HCT116 (cell line): ENCODE results near the gene KRTAP1-4. TPM values are rescaled to one million over a fixed set of nuclear protein-coding genes. Genes with fewer than 3 reads are reported as not detected.

Source experiments
- ATAC-seq: fragments of 200-7000 bp; cut with Tn5 transposase; 2 replicates; pipeline ENCODE4 v1.9.1; 2020; ENCODE audit warnings: mild to moderate bottlenecking, moderate library complexity
- BruUV-seq: library from RNA; stranded (reverse); fragments of 400-500 nt; replicated peaks from 2 replicates; lab custom pipeline; 2021; lab: Mats Ljungman, UMichigan
- CTCF ChIA-PET: fragments of 300-600 bp; sonication (Branson Sonifier 250); formaldehyde crosslinking; loops from one replicate; lab custom pipeline; 2021; ENCODE audit warnings: antibody characterized with exemption; lab: Charles Lee
- POLR2A ChIA-PET: fragments of 300-600, 350-600 bp; sonication (Branson Sonifier 250); formaldehyde crosslinking; loops from one replicate; lab custom pipeline; 2021; ENCODE audit warnings: antibody characterized with exemption; lab: Charles Lee
- RAD21 ChIA-PET, 2 experiments: fragments of 300-600 bp; sonication (Branson Sonifier 250); formaldehyde crosslinking; loops; one replicate each; lab custom pipeline; 2023; ENCODE audit warnings: low total read pairs in 2 of 2; ENCODE audit not compliant: uncharacterized antibody in 2 of 2, unreplicated experiment in 2 of 2, low non-redundant PET in 1 of 2; lab: Charles Lee
- DNase-seq: peaks from one replicate; pipeline ENCODE4 v3.0.0-alpha.2; 2010; ENCODE audit warnings: low read depth, low spot score
- H2AFZ ChIP-seq: fragments of 200-600 bp; shearing (Covaris generic), sonication (generic); 2 replicates; pipeline ENCODE4 v1.6.1; 2017; ENCODE audit warnings: low read depth, mixed run types, mixed read lengths, antibody characterized with exemption, low read length; ENCODE audit not compliant: poor library complexity, severe bottlenecking
- H3K27ac ChIP-seq: 2 replicates; pipeline ENCODE4 v1.5.1; 2012; ENCODE audit warnings: low read depth, low read length
- H3K27me3 ChIP-seq: fragments of 200-600 bp; sonication (generic); 2 replicates; pipeline ENCODE4 v1.6.1; 2016; ENCODE audit warnings: mixed run types, low read length, mixed read lengths; ENCODE audit not compliant: insufficient read depth
- H3K36me3 ChIP-seq, 2 experiments: fragments of 200-500 bp in 1 of 2; fragments of 200-600 bp in 1 of 2; sonication (Bioruptor generic) in 1 of 2; sonication (generic) in 1 of 2; 2 replicates each; pipeline versions ENCODE4 v1.5.1 to v1.6.1; 2014 to 2016; ENCODE audit warnings: low read length in 2 of 2, inconsistent platforms in 1 of 2, mixed read lengths in 1 of 2, mixed run types in 1 of 2; ENCODE audit not compliant: insufficient read depth in 2 of 2, control insufficient read depth in 1 of 2
- H3K4me1 ChIP-seq, 2 experiments: fragments of 200-600 bp in 1 of 2; sonication (generic) in 1 of 2; 2 replicates each; pipeline versions ENCODE4 v1.5.1 to v1.6.1; 2012 to 2017; ENCODE audit warnings: low read length in 2 of 2, inconsistent platforms in 1 of 2, mild to moderate bottlenecking in 1 of 2, mixed read lengths in 1 of 2, mixed run types in 1 of 2, moderate library complexity in 1 of 2; ENCODE audit not compliant: insufficient read depth in 2 of 2, control insufficient read depth in 1 of 2
- H3K4me2 ChIP-seq: fragments of 200-600 bp; sonication (generic); 2 replicates; pipeline ENCODE4 v1.6.1; 2017; ENCODE audit warnings: mixed run types, low read length, mixed read lengths
- H3K4me3 ChIP-seq, 2 experiments: fragments of 200-600 bp in 1 of 2; sonication (generic) in 1 of 2; replicated peaks in 1 of 2; 2 replicates each; pipeline ENCODE4 v1.5.1; 2011 to 2016; ENCODE audit warnings: low read length in 2 of 2, control low read depth in 1 of 2, low read depth in 1 of 2, mild to moderate bottlenecking in 1 of 2, mixed read lengths in 1 of 2, mixed run types in 1 of 2
- H3K79me2 ChIP-seq: fragments of 200-600 bp; sonication (generic); 2 replicates; pipeline ENCODE4 v1.6.1; 2017; ENCODE audit warnings: mild to moderate bottlenecking, mixed run types, low read length, moderate library complexity, mixed read lengths; ENCODE audit not compliant: insufficient read depth
- H3K9ac ChIP-seq: fragments of 200-600 bp; sonication (generic); 2 replicates; pipeline ENCODE4 v1.6.1; 2016; ENCODE audit warnings: low read length, mixed read lengths
- H3K9me2 ChIP-seq: fragments of 200-600 bp; sonication (generic), shearing (Covaris generic); 2 replicates; pipeline ENCODE4 v1.6.1; 2017; ENCODE audit warnings: mixed run types, mild to moderate bottlenecking, moderate library complexity; ENCODE audit not compliant: insufficient read depth
- H3K9me3 ChIP-seq, 2 experiments: fragments of 200-500 bp in 1 of 2; fragments of 200-600 bp in 1 of 2; sonication (Bioruptor generic) in 1 of 2; sonication (generic) in 1 of 2; 2 replicates each; pipeline ENCODE4 v1.6.1; 2014 to 2017; ENCODE audit warnings: low read length in 2 of 2, mixed read lengths in 2 of 2, inconsistent platforms in 1 of 2, low read depth in 1 of 2, mild to moderate bottlenecking in 1 of 2, mixed run types in 1 of 2, moderate library complexity in 1 of 2; ENCODE audit not compliant: control insufficient read depth in 1 of 2, insufficient read depth in 1 of 2
- H4K20me1 ChIP-seq: fragments of 200-600 bp; sonication (generic), shearing (Covaris generic); 2 replicates; pipeline ENCODE4 v1.6.1; 2017; ENCODE audit warnings: mixed run types, mild to moderate bottlenecking, moderate library complexity; ENCODE audit not compliant: insufficient read depth
- CBX3 ChIP-seq: IDR thresholded peaks from 2 replicates; pipeline ENCODE4 v1.6.1; 2012; ENCODE audit warnings: low read depth
- CEBPB ChIP-seq: IDR thresholded peaks from 2 replicates; pipeline ENCODE4 v1.6.1; 2012; ENCODE audit warnings: low read depth
- EGR1 ChIP-seq: IDR thresholded peaks from 2 replicates; pipeline ENCODE4 v1.6.1; 2012; ENCODE audit warnings: low read depth
- ELF1 ChIP-seq: IDR thresholded peaks from 2 replicates; pipeline ENCODE4 v1.6.1; 2012; ENCODE audit warnings: low read depth, borderline replicate concordance
- EZH2 ChIP-seq: fragments of 200-600 bp; sonication (generic); IDR thresholded peaks from 2 replicates; pipeline ENCODE4 v1.6.1; 2017; ENCODE audit warnings: antibody characterized with exemption, mixed run types
- EZH2phosphoT487 ChIP-seq: fragments of 200-600 bp; IDR thresholded peaks from 2 replicates; pipeline ENCODE4 v1.6.1; 2018; ENCODE audit warnings: antibody characterized with exemption, borderline replicate concordance
- FOSL1 ChIP-seq: IDR thresholded peaks from 2 replicates; pipeline ENCODE4 v1.6.1; 2012; ENCODE audit warnings: low read depth
- JUND ChIP-seq: IDR thresholded peaks from 2 replicates; pipeline ENCODE4 v1.6.1; 2012
- POLR2A ChIP-seq: IDR thresholded peaks from 2 replicates; pipeline ENCODE4 v1.7.0; 2011; ENCODE audit warnings: borderline replicate concordance; ENCODE audit not compliant: insufficient read depth, insufficient read length; ENCODE audit errors: extremely low read depth
- POLR2AphosphoS5 ChIP-seq: IDR thresholded peaks from 2 replicates; pipeline ENCODE4 v1.6.1; 2011; ENCODE audit warnings: mild to moderate bottlenecking, low read depth, low read length, moderate library complexity
- RAD21 ChIP-seq: IDR thresholded peaks from 2 replicates; pipeline ENCODE4 v1.6.1; 2012; ENCODE audit warnings: low read depth, mild to moderate bottlenecking
- SIN3A ChIP-seq: IDR thresholded peaks from 2 replicates; pipeline ENCODE4 v1.6.1; 2012; ENCODE audit warnings: low read depth
- SP1 ChIP-seq: IDR thresholded peaks from 2 replicates; pipeline ENCODE4 v1.6.1; 2012; ENCODE audit warnings: low read depth
- SRF ChIP-seq: IDR thresholded peaks from 2 replicates; pipeline ENCODE4 v1.6.1; 2012; ENCODE audit warnings: low read depth
- TCF7L2 ChIP-seq: IDR thresholded peaks from 2 replicates; pipeline ENCODE4 v1.7.0; 2011; ENCODE audit warnings: borderline replicate concordance, inconsistent platforms; ENCODE audit not compliant: insufficient read depth, insufficient read length; ENCODE audit errors: extremely low read depth
- YY1 ChIP-seq: IDR thresholded peaks from 2 replicates; pipeline ENCODE4 v1.6.1; 2011; ENCODE audit warnings: low read length, low read depth, moderate library complexity, mild to moderate bottlenecking; ENCODE audit not compliant: insufficient replicate concordance; ENCODE audit errors: extremely low read depth
- ZBTB33 ChIP-seq: IDR thresholded peaks from 2 replicates; pipeline ENCODE4 v1.6.1; 2011; ENCODE audit warnings: mild to moderate bottlenecking, low read length, moderate library complexity; ENCODE audit not compliant: insufficient replicate concordance; ENCODE audit errors: extremely low read depth
- ZFX ChIP-seq: fragments of 450-650 bp; IDR thresholded peaks from 2 replicates; pipeline ENCODE4 v1.6.1; 2017
- ZNF274 ChIP-seq: fragments of 200-500 bp; sonication (Bioruptor generic); IDR thresholded peaks from 2 replicates; pipeline ENCODE4 v1.6.1; 2014; ENCODE audit warnings: mild to moderate bottlenecking, low read depth, low read length, inconsistent platforms
- intact Hi-C: fragments of 100-400 bp; cut with micrococcal nuclease; formaldehyde crosslinking; loops from 2 replicates; pipeline ENCODE4 v1.10.0; 2022
- total RNA-seq: library from RNA; stranded (reverse); gene quantifications from one replicate; pipeline ENCODE4 v1.2.1, GENCODE V29; 2021; ENCODE audit not compliant: unreplicated experiment
- TF ChIP-seq, protein P1 (sequence below): IDR thresholded peaks from 2 replicates; pipeline ENCODE4 v1.6.1; 2012; ENCODE audit warnings: low read depth
- TF ChIP-seq, protein P2 (sequence below): IDR thresholded peaks from 2 replicates; pipeline ENCODE4 v1.6.1; 2012
- TF ChIP-seq, protein P3 (sequence below): IDR thresholded peaks from 2 replicates; pipeline ENCODE4 v1.6.1; 2012

KRTAP1-4 gene
- total RNA-seq, 1 experiment from 2014 or later: not detected

DNA sequence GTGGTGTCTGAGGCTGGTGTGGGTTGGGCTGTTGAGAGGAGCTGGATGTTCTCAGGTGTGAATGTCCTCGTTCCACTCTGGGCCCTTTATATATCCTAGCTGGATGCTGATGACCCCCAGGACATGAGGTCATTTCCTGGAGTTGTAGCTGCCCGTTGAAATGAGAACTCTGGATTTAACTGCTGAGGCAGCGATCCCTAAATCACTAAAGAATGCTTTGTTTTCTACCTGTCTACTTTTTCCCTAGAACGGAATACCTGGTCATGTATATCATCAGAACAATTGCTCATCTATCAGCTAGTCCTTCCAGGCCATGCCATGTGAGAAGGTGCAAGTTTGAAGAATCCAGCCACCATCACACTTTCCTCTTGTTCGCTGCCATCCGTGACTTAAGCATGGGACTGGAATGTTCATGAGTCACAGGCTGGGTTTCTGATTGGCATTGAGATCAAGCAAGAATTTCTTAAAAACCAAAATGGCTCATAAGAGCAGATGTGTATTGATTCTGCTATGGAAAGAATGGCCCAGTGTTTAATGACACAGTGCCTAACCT lies 30.1 kb upstream of the KRTAP1-4 start, which contains the start of gene KRTAP2-3:
KRTAP2-3 (minus strand) TSS at position 63 of the 553 bp plus-strand sequence. CDS start 64 bp downstream, outside the sequence.
- Histone ChIP-seq H3K9me3 (peaks cover 0 to 9% of the 10 kb centered on the region in 2 experiments; a peak in 1 of 4 replicates), H3K4me2 (peak within 1 kb of the TSS; percentile 28), H3K36me3 (peaks cover 0 to 5% of the 10 kb centered on the region in 2 experiments; a peak in 1 of 4 replicates), H3K27me3 (no peaks in the 10 kb centered on the region), H2AFZ (peak within 1 kb of the TSS; percentile 4), H3K79me2 (no peaks in the 10 kb centered on the region), H3K4me3 (no peak within 1 kb of the TSS), H3K4me1 (peaks cover 39 to 60% of the 10 kb centered on the region in 2 experiments), H3K27ac (peak within 1 kb of the TSS; percentile 85), H3K9ac (peak within 1 kb of the TSS; percentile 10), H4K20me1 (no peaks in the 10 kb centered on the region), H3K9me2 (no peaks in the 10 kb centered on the region)
- ChIA-PET POLR2A (no interaction called here), RAD21 (no interaction called here), CTCF (no interaction called here)
- peak; percentile 86 for DNase-seq
- ATAC-seq: peak; percentile 73
- BruUV-seq: no TSS peak
- intact Hi-C loops: no loop called here
- TF ChIP-seq EZH2 (no peak), EZH2phosphoT487 (no peak), YY1 (peak; percentile 68), RAD21 (no peak), POLR2AphosphoS5 (no peak; the same call in 1 of the 2 replicates), SRF (0 out of 2 replicates have a peak, but pooled peaks have one; percentile 58), ZFX (no peak), ZNF274 (no peak), FOSL1 (peak; percentile 90), ELF1 (no peak), POLR2A (no peak), JUND (peak; percentile 82), SP1 (peak; percentile 88), TCF7L2 (peak; percentile 43), CEBPB (peak; percentile 71), CBX3 (peak; percentile 86; the same call in 1 of the 2 replicates), EGR1 (no peak), ZBTB33 (no peak), SIN3A (peak; percentile 49; the same call in 1 of the 2 replicates)
- TF ChIP-seq, protein P1, sequence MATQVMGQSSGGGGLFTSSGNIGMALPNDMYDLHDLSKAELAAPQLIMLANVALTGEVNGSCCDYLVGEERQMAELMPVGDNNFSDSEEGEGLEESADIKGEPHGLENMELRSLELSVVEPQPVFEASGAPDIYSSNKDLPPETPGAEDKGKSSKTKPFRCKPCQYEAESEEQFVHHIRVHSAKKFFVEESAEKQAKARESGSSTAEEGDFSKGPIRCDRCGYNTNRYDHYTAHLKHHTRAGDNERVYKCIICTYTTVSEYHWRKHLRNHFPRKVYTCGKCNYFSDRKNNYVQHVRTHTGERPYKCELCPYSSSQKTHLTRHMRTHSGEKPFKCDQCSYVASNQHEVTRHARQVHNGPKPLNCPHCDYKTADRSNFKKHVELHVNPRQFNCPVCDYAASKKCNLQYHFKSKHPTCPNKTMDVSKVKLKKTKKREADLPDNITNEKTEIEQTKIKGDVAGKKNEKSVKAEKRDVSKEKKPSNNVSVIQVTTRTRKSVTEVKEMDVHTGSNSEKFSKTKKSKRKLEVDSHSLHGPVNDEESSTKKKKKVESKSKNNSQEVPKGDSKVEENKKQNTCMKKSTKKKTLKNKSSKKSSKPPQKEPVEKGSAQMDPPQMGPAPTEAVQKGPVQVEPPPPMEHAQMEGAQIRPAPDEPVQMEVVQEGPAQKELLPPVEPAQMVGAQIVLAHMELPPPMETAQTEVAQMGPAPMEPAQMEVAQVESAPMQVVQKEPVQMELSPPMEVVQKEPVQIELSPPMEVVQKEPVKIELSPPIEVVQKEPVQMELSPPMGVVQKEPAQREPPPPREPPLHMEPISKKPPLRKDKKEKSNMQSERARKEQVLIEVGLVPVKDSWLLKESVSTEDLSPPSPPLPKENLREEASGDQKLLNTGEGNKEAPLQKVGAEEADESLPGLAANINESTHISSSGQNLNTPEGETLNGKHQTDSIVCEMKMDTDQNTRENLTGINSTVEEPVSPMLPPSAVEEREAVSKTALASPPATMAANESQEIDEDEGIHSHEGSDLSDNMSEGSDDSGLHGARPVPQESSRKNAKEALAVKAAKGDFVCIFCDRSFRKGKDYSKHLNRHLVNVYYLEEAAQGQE: no peak
- TF ChIP-seq, protein P2, sequence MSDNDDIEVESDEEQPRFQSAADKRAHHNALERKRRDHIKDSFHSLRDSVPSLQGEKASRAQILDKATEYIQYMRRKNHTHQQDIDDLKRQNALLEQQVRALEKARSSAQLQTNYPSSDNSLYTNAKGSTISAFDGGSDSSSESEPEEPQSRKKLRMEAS: peak; percentile 90
- TF ChIP-seq, protein P3, sequence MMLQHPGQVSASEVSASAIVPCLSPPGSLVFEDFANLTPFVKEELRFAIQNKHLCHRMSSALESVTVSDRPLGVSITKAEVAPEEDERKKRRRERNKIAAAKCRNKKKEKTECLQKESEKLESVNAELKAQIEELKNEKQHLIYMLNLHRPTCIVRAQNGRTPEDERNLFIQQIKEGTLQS: 0 out of 2 replicates have a peak, but pooled peaks have one; percentile 27
